Measurements from ENCODE around the gene ADGRG3. TPM values are rescaled to one million over a fixed set of nuclear protein-coding genes. Genes with fewer than 3 reads are reported as not detected.
A peak's percentile ranks its signal among the peaks of the same experiment; 100 is the strongest.

The ADGRG3 gene
- polyA plus RNA-seq, 4 donors = 0.45 to 8.6 (median 1.1) TPM

GRCh38 chr16:57653936-57654335 is 14.2 kb upstream of the ADGRG3 start:
- Histone ChIP-seq H3K9me3 (ENCODE audit: control insufficient read depth in 2 of 2, insufficient read depth in 1 of 2, low read depth in 1 of 2, low read length in 1 of 2) (no peaks in the 10 kb centered on the region), H3K27ac (ENCODE audit: low read depth in 1 of 3, low read length in 2 of 3) (peak overlapping the region in 1 of 3 donors; percentile 42), H3K27me3 (ENCODE audit: control insufficient read depth in 3 of 3, insufficient read depth in 3 of 3, low read length in 3 of 3) (no peaks in the 10 kb centered on the region), H3K4me1 (ENCODE audit: control insufficient read depth in 3 of 3, insufficient read depth in 2 of 3, low read depth in 1 of 3, low read length in 2 of 3) (no peaks in the 10 kb centered on the region), H3K36me3 (ENCODE audit: control insufficient read depth in 3 of 3, insufficient read depth in 2 of 3, low read depth in 1 of 3, low read length in 3 of 3) (peaks cover 0 to 93% (median 3%) of the 10 kb centered on the region in 3 donors), H3K4me3 (ENCODE audit: low read depth in 1 of 3, low read length in 3 of 3) (no peak overlapping the region)
- DNase-seq = no peak
- FAIRE-seq = no peak
- WGBS, 3 donors = 61 to 83% (median 74%) methylated on average over 16 of the region's 16 CpGs

GRCh38 chr16:57656342-57656955 is 11.7 kb upstream of the ADGRG3 start:
- DNase-seq (no peak), FAIRE-seq (no peak)
- Histone ChIP-seq H3K27me3 (ENCODE audit: control insufficient read depth in 3 of 3, insufficient read depth in 3 of 3, low read length in 3 of 3) (no peaks in the 10 kb centered on the region), H3K4me3 (ENCODE audit: low read depth in 1 of 3, low read length in 3 of 3) (no peak overlapping the region), H3K4me1 (ENCODE audit: control insufficient read depth in 3 of 3, insufficient read depth in 2 of 3, low read depth in 1 of 3, low read length in 2 of 3) (no peaks in the 10 kb centered on the region), H3K36me3 (ENCODE audit: control insufficient read depth in 3 of 3, insufficient read depth in 2 of 3, low read depth in 1 of 3, low read length in 3 of 3) (peaks cover 0 to 95% (median 3%) of the 10 kb centered on the region in 3 donors), H3K9me3 (ENCODE audit: control insufficient read depth in 2 of 2, insufficient read depth in 1 of 2, low read depth in 1 of 2, low read length in 1 of 2) (no peaks in the 10 kb centered on the region), H3K27ac (ENCODE audit: low read depth in 1 of 3, low read length in 2 of 3) (no peak overlapping the region)
- 78 to 85% (median 79%) methylated on average over 11 of the region's 11 CpGs for WGBS, 3 donors

GRCh38 chr16:57657228-57657627 is 10.9 kb upstream of the ADGRG3 start:
- no peak for FAIRE-seq
- Histone ChIP-seq H3K9me3 (ENCODE audit: control insufficient read depth in 2 of 2, insufficient read depth in 1 of 2, low read depth in 1 of 2, low read length in 1 of 2) (no peaks in the 10 kb centered on the region), H3K27me3 (ENCODE audit: control insufficient read depth in 3 of 3, insufficient read depth in 3 of 3, low read length in 3 of 3) (no peaks in the 10 kb centered on the region), H3K4me1 (ENCODE audit: control insufficient read depth in 3 of 3, insufficient read depth in 2 of 3, low read depth in 1 of 3, low read length in 2 of 3) (no peaks in the 10 kb centered on the region), H3K4me3 (ENCODE audit: low read depth in 1 of 3, low read length in 3 of 3) (no peak overlapping the region), H3K36me3 (ENCODE audit: control insufficient read depth in 3 of 3, insufficient read depth in 2 of 3, low read depth in 1 of 3, low read length in 3 of 3) (peaks cover 0 to 95% (median 3%) of the 10 kb centered on the region in 3 donors), H3K27ac (ENCODE audit: low read depth in 1 of 3, low read length in 2 of 3) (no peak overlapping the region)
- 92 to 94% (median 92%) methylated on average over 13 of the region's 13 CpGs for WGBS, 3 donors
- no peak for DNase-seq

GRCh38 chr16:57658130-57658877 is 9.8 kb upstream of the ADGRG3 start:
- Histone ChIP-seq H3K9me3 (ENCODE audit: control insufficient read depth in 2 of 2, insufficient read depth in 1 of 2, low read depth in 1 of 2, low read length in 1 of 2) (no peaks in the 10 kb centered on the region), H3K36me3 (ENCODE audit: control insufficient read depth in 3 of 3, insufficient read depth in 2 of 3, low read depth in 1 of 3, low read length in 3 of 3) (peaks cover 0 to 95% (median 6%) of the 10 kb centered on the region in 3 donors), H3K27me3 (ENCODE audit: control insufficient read depth in 3 of 3, insufficient read depth in 3 of 3, low read length in 3 of 3) (no peaks in the 10 kb centered on the region), H3K4me1 (ENCODE audit: control insufficient read depth in 3 of 3, insufficient read depth in 2 of 3, low read depth in 1 of 3, low read length in 2 of 3) (no peaks in the 10 kb centered on the region), H3K27ac (ENCODE audit: low read depth in 1 of 3, low read length in 2 of 3) (no peak overlapping the region), H3K4me3 (ENCODE audit: low read depth in 1 of 3, low read length in 3 of 3) (no peak overlapping the region)
- WGBS, 3 donors = 87 to 90% (median 89%) methylated on average over 10 of the region's 10 CpGs
- FAIRE-seq (no peak), DNase-seq (no peak)

GRCh38 chr16:57658878-57659674 is 9.0 kb upstream of the ADGRG3 start:
- 80 to 85% (median 82%) methylated on average over 18 to 19 of the region's 19 CpGs for WGBS, 3 donors
- H3K36me3 ChIP-seq (ENCODE audit: control insufficient read depth in 3 of 3, insufficient read depth in 2 of 3, low read depth in 1 of 3, low read length in 3 of 3) = peaks cover 0 to 95% (median 6%) of the 10 kb centered on the region in 3 donors
- H3K4me3 ChIP-seq (ENCODE audit: low read depth in 1 of 3, low read length in 3 of 3) = no peak overlapping the region
- no peak overlapping the region for H3K27ac ChIP-seq (ENCODE audit: low read depth in 1 of 3, low read length in 2 of 3)
- no peak for DNase-seq
- no peaks in the 10 kb centered on the region for H3K27me3 ChIP-seq (ENCODE audit: control insufficient read depth in 3 of 3, insufficient read depth in 3 of 3, low read length in 3 of 3)
- no peak for FAIRE-seq
- H3K9me3 ChIP-seq (ENCODE audit: control insufficient read depth in 2 of 2, insufficient read depth in 1 of 2, low read depth in 1 of 2, low read length in 1 of 2) = no peaks in the 10 kb centered on the region
- H3K4me1 ChIP-seq (ENCODE audit: control insufficient read depth in 3 of 3, insufficient read depth in 2 of 3, low read depth in 1 of 3, low read length in 2 of 3) = no peaks in the 10 kb centered on the region

- Histone ChIP-seq H3K27ac (ENCODE audit: low read depth in 1 of 3, low read length in 2 of 3) (no peak overlapping the region), H3K4me1 (ENCODE audit: control insufficient read depth in 3 of 3, insufficient read depth in 2 of 3, low read depth in 1 of 3, low read length in 2 of 3) (no peaks in the 10 kb centered on the region), H3K27me3 (ENCODE audit: control insufficient read depth in 3 of 3, insufficient read depth in 3 of 3, low read length in 3 of 3) (no peaks in the 10 kb centered on the region), H3K36me3 (ENCODE audit: control insufficient read depth in 3 of 3, insufficient read depth in 2 of 3, low read depth in 1 of 3, low read length in 3 of 3) (peaks cover 0 to 96% (median 8%) of the 10 kb centered on the region in 3 donors), H3K4me3 (ENCODE audit: low read depth in 1 of 3, low read length in 3 of 3) (no peak overlapping the region), H3K9me3 (ENCODE audit: control insufficient read depth in 2 of 2, insufficient read depth in 1 of 2, low read depth in 1 of 2, low read length in 1 of 2) (no peaks in the 10 kb centered on the region)
- WGBS, 3 donors = 77 to 82% (median 77%) methylated on average over 10 to 11 of the region's 11 CpGs
- FAIRE-seq (no peak), DNase-seq (no peak)
These were observed 7.2 kb upstream of the ADGRG3 start for GRCh38 chr16:57660715-57661463.

- DNase-seq (no peak), FAIRE-seq (no peak)
- H3K36me3 ChIP-seq (ENCODE audit: control insufficient read depth in 3 of 3, insufficient read depth in 2 of 3, low read depth in 1 of 3, low read length in 3 of 3) = peaks cover 0 to 93% (median 8%) of the 10 kb centered on the region in 3 donors
- no peak overlapping the region for H3K27ac ChIP-seq (ENCODE audit: low read depth in 1 of 3, low read length in 2 of 3)
- H3K4me1 ChIP-seq (ENCODE audit: control insufficient read depth in 3 of 3, insufficient read depth in 2 of 3, low read depth in 1 of 3, low read length in 2 of 3) = no peaks in the 10 kb centered on the region
- H3K4me3 ChIP-seq (ENCODE audit: low read depth in 1 of 3, low read length in 3 of 3) = no peak overlapping the region
- H3K9me3 ChIP-seq (ENCODE audit: control insufficient read depth in 2 of 2, insufficient read depth in 1 of 2, low read depth in 1 of 2, low read length in 1 of 2) = no peaks in the 10 kb centered on the region
- 80 to 91% (median 88%) methylated on average over 7 of the region's 7 CpGs for WGBS, 3 donors
- H3K27me3 ChIP-seq (ENCODE audit: control insufficient read depth in 3 of 3, insufficient read depth in 3 of 3, low read length in 3 of 3) = no peaks in the 10 kb centered on the region
These were observed 6.6 kb upstream of the ADGRG3 start for GRCh38 chr16:57661510-57661909.

Measured in small intestine (tissue), 7 donors.